Measurements from ENCODE around the gene ADRA2B.
A peak's percentile ranks its signal among the peaks of the same experiment; 100 is the strongest.

The ADRA2B gene

DNA sequence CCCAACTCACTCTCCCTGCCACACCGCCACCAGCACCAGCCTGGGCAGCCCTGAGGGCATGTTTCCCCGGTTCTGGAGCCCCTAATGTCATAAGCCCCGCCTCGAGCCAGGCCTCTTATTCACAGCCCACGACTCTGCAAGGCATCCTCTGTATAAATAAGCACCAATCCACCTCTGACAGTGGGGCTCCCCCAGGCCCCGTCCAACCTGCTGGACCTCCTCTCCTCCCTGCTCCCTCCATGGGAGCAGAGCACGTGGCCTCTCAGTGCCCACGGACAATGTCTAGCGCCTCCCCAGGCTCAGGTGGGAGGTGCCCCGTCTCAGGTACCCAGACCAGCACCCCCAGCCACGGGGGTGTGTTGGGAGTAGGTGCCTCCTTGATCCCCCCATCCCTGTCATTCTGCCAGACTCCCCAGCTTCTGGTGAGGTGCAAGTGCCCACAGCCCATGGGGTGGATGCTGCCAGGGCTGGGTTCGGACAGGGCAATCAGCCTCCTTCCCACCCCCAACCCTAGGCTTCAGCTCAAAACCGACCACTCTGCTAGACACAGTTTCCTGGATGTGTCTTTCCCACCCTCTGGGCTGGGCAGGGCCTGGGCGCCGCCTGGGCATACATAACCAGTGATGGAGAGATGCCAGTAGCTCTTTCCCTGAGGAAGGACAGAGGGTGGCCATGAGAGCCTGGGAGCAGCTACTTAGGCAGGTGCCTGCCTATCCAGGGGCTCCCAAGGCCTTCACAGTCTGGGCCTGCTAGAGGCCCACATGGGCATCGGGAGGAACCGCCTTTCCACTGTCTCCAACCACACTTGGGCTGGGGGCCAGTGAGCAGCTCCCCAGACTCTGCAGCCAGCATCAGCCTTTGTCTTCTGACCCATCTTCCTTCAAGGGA, 1.6 kb upstream of the ADRA2B start:
- no peak for DNase-seq (ENCODE audit: low spot score)

GRCh38 chr2:96116879-96117533, 635 bp upstream of the ADRA2B start:
- peak; percentile 42 for DNase-seq (ENCODE audit: low spot score)

DNA sequence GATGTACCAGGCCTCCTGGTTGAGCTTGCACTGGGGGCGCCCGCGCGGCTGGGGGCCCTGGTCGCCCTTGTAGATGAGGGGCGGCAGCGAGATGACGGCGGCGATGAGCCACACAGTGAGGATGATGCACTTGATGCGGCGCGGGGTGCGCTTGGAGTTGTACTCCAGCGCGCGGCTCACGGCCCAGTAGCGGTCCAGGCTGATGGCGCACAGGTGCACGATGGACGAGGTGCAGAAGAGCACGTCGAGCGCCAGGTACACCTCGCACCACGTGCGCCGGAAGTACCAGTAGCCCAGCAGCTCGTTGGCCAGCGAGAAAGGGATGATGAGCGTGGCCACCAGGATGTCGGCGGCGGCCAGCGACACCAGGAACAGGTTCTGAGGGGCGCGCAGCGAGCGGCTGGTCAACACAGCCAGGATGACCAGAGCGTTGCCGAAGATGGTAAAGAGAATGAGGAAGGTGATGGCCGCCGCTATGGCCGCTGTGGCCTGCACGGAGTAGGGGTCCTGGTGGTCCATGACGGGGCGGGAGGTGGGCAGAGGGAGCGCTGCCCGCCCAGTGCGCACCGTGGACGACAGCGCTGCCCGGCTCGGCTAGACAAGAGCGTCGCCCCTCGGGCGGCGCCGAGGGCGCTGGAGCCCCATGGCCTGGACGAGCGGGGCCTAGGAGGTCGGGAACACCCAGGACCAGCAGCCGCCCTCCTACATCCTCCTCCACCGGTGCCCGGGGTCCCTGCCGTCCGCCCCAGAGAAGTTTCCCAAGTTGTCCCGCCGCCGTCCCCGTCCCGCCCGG, 544 bp downstream of the ADRA2B start:
- DNase-seq (ENCODE audit: low spot score), result no peak

GRCh38 chr2:96114903-96115581, 1.3 kb downstream of the ADRA2B start:
- no peak for DNase-seq (ENCODE audit: low spot score)

DNA sequence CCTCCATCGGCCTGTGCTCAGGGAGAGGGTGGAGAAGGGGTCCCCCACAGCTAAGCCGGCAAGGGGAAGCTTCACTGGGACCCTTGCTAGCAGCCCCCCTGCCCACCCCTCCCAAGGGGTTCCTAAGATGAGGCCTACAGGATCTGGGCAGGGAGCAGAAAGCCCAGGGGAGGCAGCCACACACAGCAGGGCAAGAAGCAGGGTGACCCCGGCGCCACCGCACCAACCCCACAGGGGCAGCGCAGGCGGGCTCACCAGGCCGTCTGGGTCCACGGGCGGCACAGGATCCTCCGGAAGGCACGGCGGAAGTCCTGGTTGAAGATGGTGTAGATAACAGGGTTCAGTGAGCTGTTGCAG, 1.8 kb downstream of the ADRA2B start:
- DNase-seq (ENCODE audit: low spot score), result no peak

DNA sequence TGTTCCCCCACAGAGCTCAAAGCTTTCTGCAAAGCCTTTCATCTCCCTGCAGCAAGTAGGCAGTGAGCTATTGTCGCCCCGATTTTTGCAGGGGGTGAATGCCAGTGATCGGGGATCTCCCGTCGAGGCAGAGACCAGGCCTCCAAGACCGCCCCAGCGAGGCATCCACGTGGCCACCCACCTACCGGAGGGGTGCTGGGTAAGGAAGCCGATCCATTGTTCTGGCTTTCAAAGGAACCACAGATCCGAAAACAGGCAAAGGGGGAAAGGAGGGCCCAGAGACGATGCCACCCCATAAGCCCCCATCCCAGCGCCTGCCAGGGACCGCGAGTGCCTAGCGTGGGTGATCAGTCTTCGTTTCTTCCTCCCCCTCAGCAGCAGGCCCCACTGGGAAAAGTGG, 2.4 kb downstream of the ADRA2B start:
- DNase-seq (ENCODE audit: low spot score), result no peak

DNA sequence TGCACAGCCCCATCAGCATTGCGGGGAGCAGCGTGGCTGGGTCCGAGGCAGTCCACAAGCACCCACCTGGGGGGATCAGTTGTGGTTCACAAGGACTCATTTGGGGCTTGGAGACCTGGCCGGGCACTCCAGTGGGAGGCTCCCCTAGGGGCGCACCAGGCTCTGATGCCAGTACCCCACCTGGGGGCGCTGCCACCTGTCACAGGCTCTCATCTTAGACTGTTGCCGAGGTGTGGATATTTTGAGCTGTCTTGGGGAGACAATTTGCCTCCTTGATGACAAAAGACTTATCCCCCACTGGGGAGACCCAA, 3.0 kb downstream of the ADRA2B start:
- no peak for DNase-seq (ENCODE audit: low spot score)

- DNase-seq (ENCODE audit: low spot score), result no peak
Observed at GRCh38 chr2:96112501-96113366, 3.6 kb downstream of the ADRA2B start.

GRCh38 chr2:96111823-96112500, 4.4 kb downstream of the ADRA2B start:
- DNase-seq (ENCODE audit: low spot score), result no peak

DNA sequence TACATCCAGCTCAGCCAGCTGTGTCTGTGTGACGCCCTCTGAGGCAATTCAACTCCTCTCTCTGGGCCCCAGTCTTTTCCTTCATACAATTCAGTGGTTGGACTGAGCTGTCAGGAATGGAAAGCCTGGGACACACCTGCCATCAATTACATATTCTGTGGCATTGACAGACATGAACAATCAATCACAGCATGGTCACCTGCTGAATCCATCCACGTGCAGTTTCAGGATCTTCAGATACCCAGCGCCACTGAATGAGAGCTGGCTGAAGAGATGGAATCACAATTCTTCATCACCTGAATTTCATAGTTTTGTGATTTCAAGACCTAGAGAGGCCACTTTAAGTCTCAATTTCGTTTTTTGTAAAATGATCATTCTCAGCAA, 5.1 kb downstream of the ADRA2B start:
- no peak for DNase-seq (ENCODE audit: low spot score)

GRCh38 chr2:96110621-96111256, 5.6 kb downstream of the ADRA2B start:
- no peak for DNase-seq (ENCODE audit: low spot score)

GRCh38 chr2:96109931-96110511, 6.3 kb downstream of the ADRA2B start:
- DNase-seq (ENCODE audit: low spot score), result no peak

DNA sequence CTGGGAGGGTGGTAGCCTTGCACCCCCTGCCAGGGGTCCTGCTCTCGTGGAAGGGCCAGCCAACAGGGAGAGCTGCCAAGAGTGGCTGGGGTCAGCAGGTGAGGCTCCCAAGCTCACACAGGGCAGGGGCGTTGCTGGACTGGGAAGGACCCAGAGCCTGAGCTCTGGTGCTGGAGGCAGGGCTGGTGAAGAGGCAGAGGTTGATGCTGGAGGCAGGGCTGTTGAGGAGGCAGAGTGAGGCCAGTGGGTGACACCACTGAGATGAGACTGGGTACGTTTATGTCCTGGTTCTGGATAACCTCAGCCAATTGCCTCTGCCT, 7.0 kb downstream of the ADRA2B start:
- no peak for DNase-seq (ENCODE audit: low spot score)

DNA sequence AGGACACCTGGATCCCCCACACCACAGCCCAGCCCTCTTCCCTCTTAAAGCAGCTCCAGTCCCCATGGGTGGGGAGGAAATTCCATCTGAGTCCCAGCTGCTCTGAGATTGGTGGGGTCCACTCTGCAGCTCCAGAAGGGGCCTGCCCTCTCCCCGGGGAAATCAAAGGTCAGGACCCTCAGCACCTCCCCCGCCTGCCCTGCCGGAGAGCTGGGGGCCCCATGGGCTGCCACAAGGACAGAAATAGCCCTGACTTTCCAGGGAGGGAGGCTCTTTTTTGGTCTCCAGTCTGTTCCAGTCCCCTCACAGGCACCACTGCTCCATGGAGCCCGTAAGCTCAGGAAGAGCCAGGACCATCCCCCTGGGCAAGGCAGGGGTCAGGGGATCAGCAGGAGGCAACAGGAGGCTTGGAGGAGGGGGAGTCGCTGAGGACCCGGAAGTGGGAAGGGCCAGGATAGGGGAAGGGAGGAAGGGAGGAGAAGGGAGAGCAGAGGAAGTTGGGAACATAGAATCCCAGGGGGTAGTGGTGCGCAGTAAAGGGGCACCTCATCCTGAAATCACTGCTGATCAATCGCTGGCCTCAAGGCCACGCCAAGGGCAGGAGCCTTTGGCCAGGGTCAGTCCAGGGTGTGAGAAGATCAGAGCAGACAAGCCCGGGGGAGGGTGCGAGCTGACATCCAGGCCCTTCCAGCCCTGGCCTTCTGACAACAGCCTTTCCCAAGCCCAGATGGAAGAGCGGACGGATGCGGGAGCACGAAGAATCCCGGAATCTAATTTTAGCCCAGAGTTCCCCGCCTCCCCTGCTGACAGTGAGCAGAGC, 7.6 kb downstream of the ADRA2B start:
- DNase-seq (ENCODE audit: low spot score), result no peak

DNA sequence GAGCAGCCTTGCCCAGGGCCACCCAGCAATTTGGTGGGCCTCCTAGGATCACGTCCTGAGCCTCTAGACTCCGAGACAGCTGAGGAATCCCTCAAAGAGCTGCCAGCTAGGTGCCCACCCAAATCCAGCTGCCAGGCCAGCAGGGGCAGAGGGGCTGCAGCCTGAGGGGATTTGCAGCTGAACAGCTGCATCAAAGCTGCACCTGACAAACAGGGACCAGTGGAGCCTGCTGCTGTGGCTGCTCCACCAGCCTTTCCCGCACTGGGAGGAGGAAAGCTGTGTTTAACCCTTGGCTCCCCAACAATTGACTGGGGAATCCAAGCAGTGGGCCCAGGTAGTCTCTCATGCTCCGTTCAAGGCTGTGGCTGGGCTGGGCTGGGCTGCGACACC, 8.2 kb downstream of the ADRA2B start:
- no peak for DNase-seq (ENCODE audit: low spot score)

GRCh38 chr2:96107708-96108065, 8.7 kb downstream of the ADRA2B start:
- no peak for DNase-seq (ENCODE audit: low spot score)

GRCh38 chr2:96106991-96107707, 9.2 kb downstream of the ADRA2B start:
- no peak for DNase-seq (ENCODE audit: low spot score)

- DNase-seq (ENCODE audit: low spot score), result no peak
Observed at GRCh38 chr2:96105994-96106715, 10.2 kb downstream of the ADRA2B start.

Measured in putamen (tissue), 1 donor.